Endothelial cell of umbilical vein (primary cell): ENCODE data around the gene GPBP1L1. TPM values are rescaled to one million over a fixed set of nuclear protein-coding genes. Genes with fewer than 3 reads are reported as not detected.
A peak's percentile ranks its signal among the peaks of the same experiment; 100 is the strongest.

ENCODE experiments used
- BruUV-seq: library from RNA; stranded (reverse); fragments of 400-500 nt; replicated peaks from 2 replicates; lab custom pipeline; 2021; lab: Mats Ljungman, UMichigan
- CTCF ChIA-PET: fragments of 300-600, 350-600 bp; sonication (Branson Sonifier 250); formaldehyde crosslinking; loops from one replicate; lab custom pipeline; 2021; ENCODE audit warnings: antibody characterized with exemption, inconsistent platforms; lab: Charles Lee
- POLR2A ChIA-PET: fragments of 300-600, 350-600 bp; sonication (Branson Sonifier 250); formaldehyde crosslinking; loops from one replicate; lab custom pipeline; 2021; ENCODE audit warnings: antibody characterized with exemption, inconsistent platforms; lab: Charles Lee
- DNase-seq: peaks from one replicate; pipeline ENCODE4 v3.0.0-alpha.2; 2011; ENCODE audit warnings: low read depth, low spot score
- FAIRE-seq: peaks from 2 replicates; lab custom pipeline; 2011; peaks lifted over from hg19 to GRCh38; lab: Jason Lieb, UNC
- H2AFZ ChIP-seq: 2 replicates; pipeline ENCODE4 v1.6.0; 2012; ENCODE audit warnings: low read depth, low read length, control low read depth, inconsistent platforms
- H3K27ac ChIP-seq: 2 replicates; pipeline ENCODE4 v1.5.1; 2011; ENCODE audit warnings: low read depth, mild to moderate bottlenecking, control low read depth, low read length, moderate library complexity; ENCODE audit not compliant: insufficient read depth
- H3K27me3 ChIP-seq, 2 experiments: 2 replicates each; pipeline versions ENCODE4 v1.6.0 to v1.6.1; 2011; ENCODE audit warnings: low read length in 2 of 2, mixed read lengths in 1 of 2; ENCODE audit not compliant: control insufficient read depth in 2 of 2, insufficient read depth in 2 of 2
- H3K36me3 ChIP-seq, 2 experiments: 2 replicates in 1 of 2; 3 replicates in 1 of 2; pipeline ENCODE4 v1.5.1; 2011; ENCODE audit warnings: low read length in 2 of 2, mild to moderate bottlenecking in 1 of 2, moderate library complexity in 1 of 2; ENCODE audit not compliant: control insufficient read depth in 2 of 2, insufficient read depth in 2 of 2; ENCODE audit errors: extremely low read depth in 1 of 2
- H3K4me1 ChIP-seq: 3 replicates; pipeline ENCODE4 v1.5.1; 2011; ENCODE audit warnings: mild to moderate bottlenecking, low read length; ENCODE audit not compliant: control insufficient read depth, insufficient read depth; ENCODE audit errors: extremely low read depth
- H3K4me2 ChIP-seq: 2 replicates; pipeline ENCODE4 v1.6.1; 2011; ENCODE audit warnings: low read length, control low read depth, mixed read lengths; ENCODE audit not compliant: insufficient read depth
- H3K4me3 ChIP-seq, 3 experiments: fragments of 200-600 bp in 1 of 3; sonication (generic), shearing (Covaris generic) in 1 of 3; replicated peaks in 1 of 3; 2 replicates each; pipeline ENCODE4 v1.5.1; 2011 to 2016; ENCODE audit warnings: control low read depth in 3 of 3, low read length in 3 of 3, mild to moderate bottlenecking in 2 of 3, inconsistent platforms in 1 of 3, low read depth in 1 of 3, moderate library complexity in 1 of 3; ENCODE audit not compliant: insufficient read depth in 1 of 3
- H3K79me2 ChIP-seq: 2 replicates; pipeline ENCODE4 v1.6.0; 2012; ENCODE audit warnings: low read length, inconsistent platforms; ENCODE audit not compliant: control insufficient read depth, insufficient read depth
- H3K9ac ChIP-seq: replicated peaks from 2 replicates; pipeline ENCODE3; 2011; ENCODE audit warnings: low read length, control low read depth; ENCODE audit not compliant: insufficient read depth; ENCODE audit errors: extremely low read depth
- H3K9me1 ChIP-seq: replicated peaks from 3 replicates; pipeline ENCODE4 v1.6.0; 2011; ENCODE audit warnings: mild to moderate bottlenecking, low read length; ENCODE audit not compliant: control insufficient read depth, insufficient read depth; ENCODE audit errors: extremely low read depth
- H3K9me3 ChIP-seq: replicated peaks from 2 replicates; pipeline ENCODE4 v1.5.1; 2012; ENCODE audit warnings: low read length, inconsistent platforms; ENCODE audit not compliant: control insufficient read depth, insufficient read depth
- H4K20me1 ChIP-seq: replicated peaks from 2 replicates; pipeline ENCODE3; 2011; ENCODE audit warnings: mild to moderate bottlenecking, low read length; ENCODE audit not compliant: control insufficient read depth, insufficient read depth; ENCODE audit errors: extremely low read depth
- EZH2 ChIP-seq: IDR thresholded peaks from 2 replicates; pipeline ENCODE4 v1.6.1; 2012; ENCODE audit warnings: borderline replicate concordance, low read depth, mild to moderate bottlenecking, moderate library complexity, low read length, inconsistent platforms; ENCODE audit not compliant: severe bottlenecking
- FOS ChIP-seq: IDR thresholded peaks from 2 replicates; pipeline ENCODE4 v1.6.1; 2011; ENCODE audit warnings: mild to moderate bottlenecking, low read length, moderate library complexity, borderline replicate concordance; ENCODE audit not compliant: insufficient read depth
- GATA2 ChIP-seq: IDR thresholded peaks from 2 replicates; pipeline ENCODE4 v1.7.0; 2011; ENCODE audit warnings: low read depth, mild to moderate bottlenecking, moderate library complexity, mixed read lengths, low read length; ENCODE audit not compliant: insufficient read length, insufficient read depth
- JUN ChIP-seq: IDR thresholded peaks from 2 replicates; pipeline ENCODE4 v1.6.1; 2011; ENCODE audit warnings: borderline replicate concordance, low read depth; ENCODE audit not compliant: insufficient read length, insufficient read depth
- MYC ChIP-seq: IDR thresholded peaks from one replicate; pipeline ENCODE4 v1.6.1; 2011; ENCODE audit warnings: mild to moderate bottlenecking, low read depth, low read length
- POLR2A ChIP-seq: IDR thresholded peaks from 2 replicates; pipeline ENCODE4 v1.6.1; 2012; ENCODE audit warnings: low read depth, mild to moderate bottlenecking, control low read depth, low read length
- POLR2AphosphoS5 ChIP-seq: IDR thresholded peaks from 2 replicates; pipeline ENCODE4 v1.6.1; 2012; ENCODE audit warnings: low read depth, mild to moderate bottlenecking, control low read depth, low read length, moderate library complexity; ENCODE audit not compliant: insufficient read depth
- dilution Hi-C: fragments of 300-500 bp; cut with MboI; formaldehyde crosslinking; loops from one replicate; pipeline ENCODE4 v1.15.0; 2019; ENCODE audit warnings: low sequenced_read_pairs; ENCODE audit not compliant: extremely low pct_ligation_motif_present
- intact Hi-C: fragments of 100-400 bp; cut with micrococcal nuclease; formaldehyde crosslinking; loops from one replicate; pipeline ENCODE4 v1.10.0; 2022
- polyA plus RNA-seq, 4 experiments: library from polyadenylated mRNA; depleted of rRNA in 3 of 4; stranded (reverse) in 3 of 4; unstranded in 1 of 4; fragments of >200 nt; gene quantifications; 2 replicates each; pipeline versions ENCODE4 v1.2.1 to v1.2.3, GENCODE V29; 2011 to 2012; ENCODE audit warnings: missing spikeins in 1 of 4
- total RNA-seq: library from RNA; stranded (reverse); gene quantifications from 2 replicates; pipeline ENCODE4 v1.2.3, GENCODE V29; 2021
- TF ChIP-seq, protein P1 (sequence below): IDR thresholded peaks from 2 replicates; pipeline ENCODE4 v1.6.1; 2011; ENCODE audit not compliant: insufficient read depth, insufficient read length
- TF ChIP-seq, protein P2 (sequence below), 2 donors: IDR thresholded peaks; 1 replicate in 1 of 2; 2 replicates in 1 of 2; pipeline ENCODE4 v1.5.1; 2011; ENCODE audit warnings: low read length in 2 of 2, mild to moderate bottlenecking in 2 of 2, moderate library complexity in 2 of 2, control low read depth in 1 of 2, inconsistent platforms in 1 of 2, low read depth in 1 of 2; ENCODE audit not compliant: insufficient read depth in 1 of 2; ENCODE audit errors: extremely low read depth in 1 of 2

GPBP1L1 gene
- total and polyA plus RNA-seq, 2 donors (not counting 3 experiments of a cell fraction or from before 2014, with no cell fraction given), result 35.0 to 89.7 TPM

DNA sequence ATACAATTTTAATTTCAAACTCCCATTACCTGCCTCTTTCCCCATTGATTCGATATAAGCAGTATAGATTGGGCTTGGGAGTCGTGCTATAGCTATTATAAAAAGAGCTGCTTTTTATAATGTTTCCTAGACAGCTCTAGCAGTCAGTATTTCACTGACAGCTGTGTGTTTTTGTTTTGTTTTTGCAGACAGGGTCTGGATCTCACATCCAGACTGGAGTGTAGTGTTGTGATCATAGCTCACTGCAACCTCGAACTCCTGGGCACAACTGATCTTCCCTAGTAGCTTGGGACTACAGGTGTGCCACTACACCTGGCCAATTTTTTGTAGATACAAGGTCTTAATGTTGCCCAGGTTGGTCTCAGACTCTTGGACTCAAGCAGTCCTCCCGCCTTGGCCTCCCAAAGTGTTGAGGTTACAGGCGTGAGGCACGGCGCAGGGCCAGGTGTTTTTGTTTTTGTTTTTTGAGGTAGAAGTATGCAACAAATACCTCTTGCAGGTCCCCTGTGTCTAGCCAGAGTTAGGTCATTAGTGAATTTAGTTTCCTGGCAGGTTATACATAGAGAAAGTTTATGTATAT lies 100.7 kb downstream of the GPBP1L1 start:
- dilution Hi-C loops, result no loop called here
- peak overlapping the region; percentile 99 for H3K9ac ChIP-seq
- DNase-seq (peak; percentile 13), FAIRE-seq (no peak)
- H3K27me3 ChIP-seq, result no peaks in the 10 kb centered on the region
- H2AFZ ChIP-seq, result no peak overlapping the region
- no peaks in the 10 kb centered on the region for H4K20me1 ChIP-seq
- H3K27ac ChIP-seq, result peak overlapping the region; percentile 81
- TF ChIP-seq, protein P1, sequence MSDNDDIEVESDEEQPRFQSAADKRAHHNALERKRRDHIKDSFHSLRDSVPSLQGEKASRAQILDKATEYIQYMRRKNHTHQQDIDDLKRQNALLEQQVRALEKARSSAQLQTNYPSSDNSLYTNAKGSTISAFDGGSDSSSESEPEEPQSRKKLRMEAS, result no peak
- TF ChIP-seq JUN (no peak), MYC (no peak), EZH2 (no peak), GATA2 (no peak), POLR2A (no peak), FOS (no peak), POLR2AphosphoS5 (no peak)
- TF ChIP-seq, protein P2, sequence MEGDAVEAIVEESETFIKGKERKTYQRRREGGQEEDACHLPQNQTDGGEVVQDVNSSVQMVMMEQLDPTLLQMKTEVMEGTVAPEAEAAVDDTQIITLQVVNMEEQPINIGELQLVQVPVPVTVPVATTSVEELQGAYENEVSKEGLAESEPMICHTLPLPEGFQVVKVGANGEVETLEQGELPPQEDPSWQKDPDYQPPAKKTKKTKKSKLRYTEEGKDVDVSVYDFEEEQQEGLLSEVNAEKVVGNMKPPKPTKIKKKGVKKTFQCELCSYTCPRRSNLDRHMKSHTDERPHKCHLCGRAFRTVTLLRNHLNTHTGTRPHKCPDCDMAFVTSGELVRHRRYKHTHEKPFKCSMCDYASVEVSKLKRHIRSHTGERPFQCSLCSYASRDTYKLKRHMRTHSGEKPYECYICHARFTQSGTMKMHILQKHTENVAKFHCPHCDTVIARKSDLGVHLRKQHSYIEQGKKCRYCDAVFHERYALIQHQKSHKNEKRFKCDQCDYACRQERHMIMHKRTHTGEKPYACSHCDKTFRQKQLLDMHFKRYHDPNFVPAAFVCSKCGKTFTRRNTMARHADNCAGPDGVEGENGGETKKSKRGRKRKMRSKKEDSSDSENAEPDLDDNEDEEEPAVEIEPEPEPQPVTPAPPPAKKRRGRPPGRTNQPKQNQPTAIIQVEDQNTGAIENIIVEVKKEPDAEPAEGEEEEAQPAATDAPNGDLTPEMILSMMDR (IDR thresholded peaks at IDR 0.05; ENCODE audit: extremely low read depth in 1 of 2, insufficient read depth in 1 of 2, low read depth in 1 of 2, low read length in 2 of 2), result no peak
- H3K4me3 ChIP-seq, result peak overlapping the region; percentile 62 to 78 (median 67)
- no TSS peak for BruUV-seq
- peak overlapping the region; percentile 94 for H3K4me2 ChIP-seq
- no peaks in the 10 kb centered on the region for H3K9me3 ChIP-seq
- H3K79me2 ChIP-seq, result peaks cover 56% of the 10 kb centered on the region
- no peaks in the 10 kb centered on the region for H3K36me3 ChIP-seq
- ChIA-PET POLR2A (interaction anchor here (1.0 to 2.1 kb wide), 6 partner anchors 17 to 276 kb away, joined by 3 to 18 read pairs (median 6); partner anchors contain the start of genes GPBP1L1 and PRDX1), CTCF (interaction anchor here (0.9 to 3.2 kb wide), 5 partner anchors 17 to 571 kb away, joined by 3 to 18 read pairs (median 3); partner anchors contain the start of gene GPBP1L1)
- intact Hi-C loops, result loop anchor here (2.0 kb wide), 2 partner anchors 35 to 217 kb away; partner anchors contain the start of gene MAST2
- H3K9me1 ChIP-seq, result no peaks in the 10 kb centered on the region
- H3K4me1 ChIP-seq, result peaks cover 17% of the 10 kb centered on the region
